Measurements from ENCODE around the gene HYI. TPM values are rescaled to one million over a fixed set of nuclear protein-coding genes. Genes with fewer than 3 reads are reported as not detected.
A peak's percentile ranks its signal among the peaks of the same experiment; 100 is the strongest.

HYI gene
- total and polyA plus RNA-seq, 3 donors from 2014 or later = 20.1 to 35.5 (median 21.2) TPM

GRCh38 chr1:43437031-43437973 is 16.4 kb downstream of the HYI start:
- Histone ChIP-seq H3K36me3 (ENCODE audit: low read depth, missing control alignments) (no peaks in the 10 kb centered on the region), H3K9me3 (no peaks in the 10 kb centered on the region), H3K27me3 (no peaks in the 10 kb centered on the region), H3K4me1 (no peaks in the 10 kb centered on the region), H3K27ac (no peak overlapping the region), H3K4me3 (no peak overlapping the region)
- intact Hi-C loops (cut with DNase I; ENCODE audit: low total_unique reads) = no loop called here
- no peak for DNase-seq
- WGBS, 2 donors = 92 to 93% methylated on average over 14 to 20 of the region's 20 CpGs
- TF ChIP-seq POLR2A (IDR thresholded peaks at IDR 0.05) = no peak
- no peak for TF ChIP-seq CTCF (IDR thresholded peaks at IDR 0.05)

- Histone ChIP-seq H3K9me3 (no peaks in the 10 kb centered on the region), H3K27me3 (no peaks in the 10 kb centered on the region), H3K4me1 (no peaks in the 10 kb centered on the region), H3K27ac (no peak overlapping the region), H3K4me3 (no peak overlapping the region), H3K36me3 (ENCODE audit: low read depth, missing control alignments) (no peaks in the 10 kb centered on the region)
- DNase-seq = no peak
- 82 to 92% methylated on average over 3 of the region's 3 CpGs for WGBS, 2 donors
- intact Hi-C loops (cut with DNase I; ENCODE audit: low total_unique reads) = no loop called here
- TF ChIP-seq CTCF (IDR thresholded peaks at IDR 0.05) = no peak
- no peak for TF ChIP-seq POLR2A (IDR thresholded peaks at IDR 0.05)
These were observed 17.4 kb downstream of the HYI start for GRCh38 chr1:43436371-43436770.

GRCh38 chr1:43435146-43436145 is 18.3 kb downstream of the HYI start:
- no peak overlapping the region for H3K4me3 ChIP-seq
- no peaks in the 10 kb centered on the region for H3K4me1 ChIP-seq
- no peaks in the 10 kb centered on the region for H3K9me3 ChIP-seq
- DNase-seq = peak; percentile 59
- TF ChIP-seq CTCF (IDR thresholded peaks at IDR 0.05) (no peak), POLR2A (IDR thresholded peaks at IDR 0.05) (no peak)
- H3K27me3 ChIP-seq = no peaks in the 10 kb centered on the region
- 55 to 61% methylated on average over 14 of the region's 14 CpGs for WGBS, 2 donors
- intact Hi-C loops (cut with DNase I; ENCODE audit: low total_unique reads) = no loop called here
- peak overlapping the region; percentile 6 to 81 for H3K27ac ChIP-seq
- no peaks in the 10 kb centered on the region for H3K36me3 ChIP-seq (ENCODE audit: low read depth, missing control alignments)

GRCh38 chr1:43434256-43434655 is 19.5 kb downstream of the HYI start:
- 86 to 95% methylated on average over 7 of the region's 7 CpGs for WGBS, 2 donors

More at GRCh38 chr1:43434256-43434655, 19.5 kb downstream of the HYI start:
- no peaks in the 10 kb centered on the region for H3K36me3 ChIP-seq (ENCODE audit: low read depth, missing control alignments)
- no peak overlapping the region for H3K4me3 ChIP-seq
- TF ChIP-seq CTCF (IDR thresholded peaks at IDR 0.05) (no peak), POLR2A (IDR thresholded peaks at IDR 0.05) (no peak)
- H3K9me3 ChIP-seq = no peaks in the 10 kb centered on the region
- no peak for DNase-seq
- no peaks in the 10 kb centered on the region for H3K27me3 ChIP-seq
- no peaks in the 10 kb centered on the region for H3K4me1 ChIP-seq
- intact Hi-C loops (cut with DNase I; ENCODE audit: low total_unique reads) = no loop called here
- no peak overlapping the region for H3K27ac ChIP-seq
